Measurements from ENCODE around the gene OR2M3.
"Not testable (repeated sequence)": the region's sequence is repeated elsewhere in the genome, so short reads cannot be mapped to it uniquely, and the experiment has no call there.

Gene OR2M3

GRCh38 chr1:248215880-248216279 is 18.8 kb downstream of the OR2M3 start:
- Histone ChIP-seq H3K4me1 (ENCODE audit: insufficient read depth, low read length) (no peaks in the 10 kb centered on the region), H3K27ac (ENCODE audit: low read depth, low read length) (no peak overlapping the region), H3K9me3 (ENCODE audit: insufficient read depth, low read depth, low read length) (peaks cover 88% of the 10 kb centered on the region), H3K4me3 (ENCODE audit: low read length) (no peak overlapping the region), H3K9ac (ENCODE audit: low read depth, low read length) (no peak overlapping the region), H3K27me3 (ENCODE audit: insufficient read depth, low read length) (no peaks in the 10 kb centered on the region), H3K36me3 (ENCODE audit: insufficient read depth, low read length) (no peaks in the 10 kb centered on the region)
- WGBS, result 90% methylated on average over 1 of the region's 1 CpG

- Histone ChIP-seq H3K27me3 (ENCODE audit: insufficient read depth, low read length) (no peaks in the 10 kb centered on the region), H3K4me1 (ENCODE audit: insufficient read depth, low read length) (no peaks in the 10 kb centered on the region), H3K4me3 (ENCODE audit: low read length) (no peak overlapping the region), H3K9me3 (ENCODE audit: insufficient read depth, low read depth, low read length) (peaks cover 91% of the 10 kb centered on the region), H3K9ac (ENCODE audit: low read depth, low read length) (no peak overlapping the region), H3K36me3 (ENCODE audit: insufficient read depth, low read length) (no peaks in the 10 kb centered on the region), H3K27ac (ENCODE audit: low read depth, low read length) (no peak overlapping the region)
- WGBS, result 94% methylated on average over 1 of the region's 1 CpG
Observed at GRCh38 chr1:248225537-248225936, 28.5 kb downstream of the OR2M3 start.

GRCh38 chr1:248229360-248229908 is 32.4 kb downstream of the OR2M3 start:
- Histone ChIP-seq H3K27ac (ENCODE audit: low read depth, low read length) (no peak overlapping the region), H3K27me3 (ENCODE audit: insufficient read depth, low read length) (no peaks in the 10 kb centered on the region), H3K36me3 (ENCODE audit: insufficient read depth, low read length) (no peaks in the 10 kb centered on the region), H3K4me1 (ENCODE audit: insufficient read depth, low read length) (no peaks in the 10 kb centered on the region), H3K4me3 (ENCODE audit: low read length) (no peak overlapping the region), H3K9me3 (ENCODE audit: insufficient read depth, low read depth, low read length) (peaks cover 97% of the 10 kb centered on the region), H3K9ac (ENCODE audit: low read depth, low read length) (no peak overlapping the region)
- 76% methylated on average over 6 of the region's 6 CpGs for WGBS

GRCh38 chr1:248231117-248231516 is 34.1 kb downstream of the OR2M3 start, which contains the start of gene OR2M4:
Gene OR2M4 (plus strand): TSS chr1:248231417. CDS start chr1:248238929, 7,512 bp downstream.
- 60% methylated on average over 1 of the region's 2 CpGs for WGBS
- Histone ChIP-seq H3K4me1 (ENCODE audit: insufficient read depth, low read length) (no peaks in the 10 kb centered on the region), H3K27ac (ENCODE audit: low read depth, low read length) (no peak within 1 kb of the TSS), H3K27me3 (ENCODE audit: insufficient read depth, low read length) (no peaks in the 10 kb centered on the region), H3K4me3 (ENCODE audit: low read length) (no peak within 1 kb of the TSS), H3K9me3 (ENCODE audit: insufficient read depth, low read depth, low read length) (peaks cover 97% of the 10 kb centered on the region), H3K9ac (ENCODE audit: low read depth, low read length) (no peak within 1 kb of the TSS), H3K36me3 (ENCODE audit: insufficient read depth, low read length) (no peaks in the 10 kb centered on the region)

GRCh38 chr1:248239478-248239877 is 42.4 kb downstream of the OR2M3 start:
- H3K9ac ChIP-seq (ENCODE audit: low read depth, low read length), result no peak overlapping the region
- no peaks in the 10 kb centered on the region for H3K27me3 ChIP-seq (ENCODE audit: insufficient read depth, low read length)
- no peaks in the 10 kb centered on the region for H3K4me1 ChIP-seq (ENCODE audit: insufficient read depth, low read length)
- 93% methylated on average over 9 of the region's 9 CpGs for WGBS
- no peaks in the 10 kb centered on the region for H3K36me3 ChIP-seq (ENCODE audit: insufficient read depth, low read length)
- H3K27ac ChIP-seq (ENCODE audit: low read depth, low read length), result no peak overlapping the region
- H3K9me3 ChIP-seq (ENCODE audit: insufficient read depth, low read depth, low read length), result peaks cover 99% of the 10 kb centered on the region
- H3K4me3 ChIP-seq (ENCODE audit: low read length), result no peak overlapping the region

- Histone ChIP-seq H3K27ac (ENCODE audit: low read depth, low read length) (no peak overlapping the region), H3K36me3 (ENCODE audit: insufficient read depth, low read length) (no peaks in the 10 kb centered on the region), H3K27me3 (ENCODE audit: insufficient read depth, low read length) (no peaks in the 10 kb centered on the region), H3K4me3 (ENCODE audit: low read length) (no peak overlapping the region), H3K9ac (ENCODE audit: low read depth, low read length) (no peak overlapping the region), H3K9me3 (ENCODE audit: insufficient read depth, low read depth, low read length) (peaks cover 95% of the 10 kb centered on the region), H3K4me1 (ENCODE audit: insufficient read depth, low read length) (no peaks in the 10 kb centered on the region)
- 51% methylated on average over 14 of the region's 14 CpGs for WGBS
Observed at GRCh38 chr1:248243204-248243603, 46.1 kb downstream of the OR2M3 start.

- WGBS, result no CpG with 5 or more reads among the region's 1 CpG
- not testable (repeated sequence) for H3K36me3 ChIP-seq (ENCODE audit: insufficient read depth, low read length); H3K4me3 ChIP-seq (ENCODE audit: low read length); H3K27ac ChIP-seq (ENCODE audit: low read depth, low read length); H3K27me3 ChIP-seq (ENCODE audit: insufficient read depth, low read length); H3K4me1 ChIP-seq (ENCODE audit: insufficient read depth, low read length); H3K9ac ChIP-seq (ENCODE audit: low read depth, low read length)
- H3K9me3 ChIP-seq (ENCODE audit: insufficient read depth, low read depth, low read length), result peaks cover 55% of the 10 kb centered on the region
Observed at GRCh38 chr1:248259309-248259708, 62.2 kb downstream of the OR2M3 start.
